ENCODE data around the gene ZNF512B.

DNA sequence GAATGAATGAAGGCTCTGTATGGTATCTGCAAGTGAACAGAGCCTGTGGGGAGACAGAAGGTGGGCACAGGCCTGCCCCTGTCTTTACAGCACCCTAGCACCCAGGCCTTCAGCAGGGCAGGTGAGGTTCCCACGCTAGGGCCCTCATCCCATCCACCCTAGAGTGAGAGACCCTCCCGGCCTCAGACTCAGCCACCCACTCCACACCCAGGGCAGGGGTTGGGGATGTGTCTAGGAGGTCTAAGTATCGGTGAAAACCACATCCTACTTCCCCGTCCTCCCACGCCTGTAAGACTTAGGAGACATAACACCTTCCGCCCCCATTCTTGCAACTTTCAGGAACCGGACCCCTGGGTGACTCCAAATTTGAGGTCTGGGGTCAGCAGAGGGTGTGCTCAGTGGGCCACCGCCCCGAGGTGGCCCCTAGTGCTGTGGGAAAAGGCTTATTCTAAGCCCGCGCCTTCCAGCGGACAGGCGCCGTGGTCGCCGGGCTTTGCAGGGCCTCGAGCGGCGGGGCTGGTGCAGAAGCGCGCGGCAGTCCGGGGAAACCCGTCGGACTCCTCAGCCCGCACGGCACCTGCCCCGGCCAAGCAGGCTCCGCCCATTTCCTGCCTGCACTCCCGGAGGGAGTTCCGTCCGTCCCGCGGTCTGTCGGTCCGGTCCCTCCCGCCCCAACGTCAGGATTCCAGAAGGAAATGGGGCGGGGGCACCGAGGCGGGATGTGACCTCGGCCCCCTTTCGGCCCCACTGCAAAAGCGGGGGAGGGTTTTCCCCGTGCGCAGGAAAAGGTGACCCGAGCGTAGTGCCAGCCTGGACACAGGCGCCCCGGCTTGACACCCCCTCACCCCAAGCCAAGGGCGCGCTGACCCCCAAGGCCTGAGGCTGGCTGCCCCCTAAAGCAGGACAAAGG, 8.8 kb upstream of the ZNF512B start:
- TF ChIP-seq, protein P1, sequence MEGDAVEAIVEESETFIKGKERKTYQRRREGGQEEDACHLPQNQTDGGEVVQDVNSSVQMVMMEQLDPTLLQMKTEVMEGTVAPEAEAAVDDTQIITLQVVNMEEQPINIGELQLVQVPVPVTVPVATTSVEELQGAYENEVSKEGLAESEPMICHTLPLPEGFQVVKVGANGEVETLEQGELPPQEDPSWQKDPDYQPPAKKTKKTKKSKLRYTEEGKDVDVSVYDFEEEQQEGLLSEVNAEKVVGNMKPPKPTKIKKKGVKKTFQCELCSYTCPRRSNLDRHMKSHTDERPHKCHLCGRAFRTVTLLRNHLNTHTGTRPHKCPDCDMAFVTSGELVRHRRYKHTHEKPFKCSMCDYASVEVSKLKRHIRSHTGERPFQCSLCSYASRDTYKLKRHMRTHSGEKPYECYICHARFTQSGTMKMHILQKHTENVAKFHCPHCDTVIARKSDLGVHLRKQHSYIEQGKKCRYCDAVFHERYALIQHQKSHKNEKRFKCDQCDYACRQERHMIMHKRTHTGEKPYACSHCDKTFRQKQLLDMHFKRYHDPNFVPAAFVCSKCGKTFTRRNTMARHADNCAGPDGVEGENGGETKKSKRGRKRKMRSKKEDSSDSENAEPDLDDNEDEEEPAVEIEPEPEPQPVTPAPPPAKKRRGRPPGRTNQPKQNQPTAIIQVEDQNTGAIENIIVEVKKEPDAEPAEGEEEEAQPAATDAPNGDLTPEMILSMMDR (IDR thresholded peaks at IDR 0.05) = no peak
- no peak for TF ChIP-seq ZFX (IDR thresholded peaks at IDR 0.05; ENCODE audit: borderline replicate concordance)
